Stimulated activated naive B cell treated with anti-CD40 and anti-IgM and Interleukin-4, amounts not matched to agents 10 μg/mL and 1 μg/mL and 100 μg/mL, for 72 hours (primary cell): ENCODE measurements around the gene USF2.

Experiments used
- ATAC-seq, 2 donors: fragments of 150-1000 bp; cut with Tn5 transposase; replicated peaks; 2 replicates each; pipeline ENCODE4 v1.10.0; 2021; ENCODE audit warnings: moderate library complexity in 1 of 2
- DNase-seq: peaks from one replicate; pipeline ENCODE4 v3.0.0; 2021
- H3K27ac Mint-ChIP-seq: one replicate; pipeline ENCODE4 v1.8.0; 2022; ENCODE audit warnings: mild to moderate bottlenecking, mixed read lengths
- H3K27me3 Mint-ChIP-seq, 2 donors: one replicate each; pipeline ENCODE4 v1.8.0; 2022; ENCODE audit warnings: mixed read lengths in 2 of 2
- H3K36me3 Mint-ChIP-seq, 2 donors: one replicate each; pipeline ENCODE4 v1.8.0; 2022; ENCODE audit warnings: mixed read lengths in 2 of 2, mild to moderate bottlenecking in 1 of 2
- H3K4me1 Mint-ChIP-seq, 2 donors: one replicate each; pipeline ENCODE4 v1.8.0; 2022; ENCODE audit warnings: mixed read lengths in 2 of 2, mild to moderate bottlenecking in 1 of 2
- H3K4me3 Mint-ChIP-seq, 2 donors: one replicate each; pipeline ENCODE4 v1.8.0; 2022; ENCODE audit warnings: mild to moderate bottlenecking in 2 of 2, mixed read lengths in 2 of 2, moderate library complexity in 1 of 2
- H3K9me3 Mint-ChIP-seq, 2 donors: one replicate each; pipeline ENCODE4 v1.8.0; 2022; ENCODE audit warnings: mixed read lengths in 2 of 2, mild to moderate bottlenecking in 1 of 2

The USF2 gene

DNA sequence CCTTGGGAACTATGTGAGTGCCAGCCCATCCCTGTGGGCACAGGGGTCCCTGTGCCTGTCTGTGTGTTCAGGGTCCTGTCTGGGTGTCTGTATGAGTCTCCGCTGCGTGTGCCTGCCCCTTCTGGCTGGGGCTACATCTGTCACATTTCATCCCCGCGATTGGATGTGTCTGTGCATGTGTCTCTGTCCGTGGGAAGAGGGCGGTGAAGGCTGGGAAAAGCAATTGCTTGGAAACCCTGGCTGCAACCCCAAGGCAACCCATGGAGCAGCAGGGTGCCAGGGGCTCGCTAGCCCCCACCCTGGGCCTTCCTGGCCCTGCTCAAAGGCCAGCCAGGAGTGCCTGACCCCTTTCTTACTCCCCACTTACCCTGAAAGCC, 24.6 kb downstream of the USF2 start:
- ATAC-seq: no peak
- H3K9me3 Mint-ChIP-seq: no peaks in the 10 kb centered on the region
- no peak for DNase-seq
- peaks cover 23 to 30% of the 10 kb centered on the region in 2 donors for H3K4me1 Mint-ChIP-seq
- H3K4me3 Mint-ChIP-seq: no peak overlapping the region
- no peaks in the 10 kb centered on the region for H3K36me3 Mint-ChIP-seq
- H3K27me3 Mint-ChIP-seq: no peaks in the 10 kb centered on the region
- no peak overlapping the region for H3K27ac Mint-ChIP-seq

DNA sequence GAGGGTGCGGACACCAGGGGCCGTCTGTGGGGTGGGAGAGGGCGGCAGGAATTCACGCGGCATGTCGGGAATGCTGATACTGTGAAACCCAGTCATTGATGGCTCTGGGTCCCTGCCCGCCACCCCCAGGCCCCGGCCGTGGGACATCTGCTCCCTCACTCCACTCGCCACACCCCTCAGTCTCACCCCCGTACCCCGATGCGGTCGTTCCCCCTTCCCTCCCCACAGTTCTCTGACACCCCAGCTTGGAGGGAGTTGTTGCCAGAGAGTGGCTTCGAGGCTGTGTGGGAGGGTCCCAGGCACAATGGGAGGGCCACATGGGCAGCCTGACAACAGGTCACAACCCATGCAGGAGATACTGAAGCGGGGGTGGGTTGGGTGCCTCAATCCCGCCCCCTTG, 25.0 kb downstream of the USF2 start:
- Mint-ChIP-seq H3K27ac (no peak overlapping the region), H3K4me3 (no peak overlapping the region), H3K27me3 (no peaks in the 10 kb centered on the region), H3K4me1 (peaks cover 23 to 30% of the 10 kb centered on the region in 2 donors), H3K9me3 (no peaks in the 10 kb centered on the region), H3K36me3 (no peaks in the 10 kb centered on the region)
- DNase-seq (no peak), ATAC-seq (no peak)

- no peaks in the 10 kb centered on the region for H3K9me3 Mint-ChIP-seq
- no peak for DNase-seq
- no peak for ATAC-seq
- H3K27me3 Mint-ChIP-seq: no peaks in the 10 kb centered on the region
- no peak overlapping the region for H3K4me3 Mint-ChIP-seq
- no peaks in the 10 kb centered on the region for H3K36me3 Mint-ChIP-seq
- no peak overlapping the region for H3K27ac Mint-ChIP-seq
- H3K4me1 Mint-ChIP-seq: peaks cover 23 to 30% of the 10 kb centered on the region in 2 donors
Observed at GRCh38 chr19:35294328-35294727, 25.6 kb downstream of the USF2 start.

- no peak for ATAC-seq
- DNase-seq: no peak
- H3K9me3 Mint-ChIP-seq: no peaks in the 10 kb centered on the region
- H3K27ac Mint-ChIP-seq: no peak overlapping the region
- no peaks in the 10 kb centered on the region for H3K36me3 Mint-ChIP-seq
- no peaks in the 10 kb centered on the region for H3K27me3 Mint-ChIP-seq
- no peak overlapping the region for H3K4me3 Mint-ChIP-seq
- peaks cover 23 to 29% of the 10 kb centered on the region in 2 donors for H3K4me1 Mint-ChIP-seq
Observed at GRCh38 chr19:35294859-35295791, 26.4 kb downstream of the USF2 start.

- DNase-seq (peak; percentile 54), ATAC-seq (peak; percentile 86 to 89)
- Mint-ChIP-seq H3K4me1 (peaks cover 23% of the 10 kb centered on the region in 2 donors), H3K36me3 (no peaks in the 10 kb centered on the region), H3K27me3 (no peaks in the 10 kb centered on the region), H3K9me3 (no peaks in the 10 kb centered on the region), H3K27ac (no peak overlapping the region), H3K4me3 (no peak overlapping the region)
Observed at GRCh38 chr19:35295792-35296462, 27.2 kb downstream of the USF2 start.

GRCh38 chr19:35296644-35297514, 28.1 kb downstream of the USF2 start:
- no peaks in the 10 kb centered on the region for H3K36me3 Mint-ChIP-seq
- DNase-seq (no peak), ATAC-seq (peak; percentile 45 to 51)
- no peaks in the 10 kb centered on the region for H3K9me3 Mint-ChIP-seq
- no peak overlapping the region for H3K27ac Mint-ChIP-seq
- H3K4me3 Mint-ChIP-seq: no peak overlapping the region
- no peaks in the 10 kb centered on the region for H3K27me3 Mint-ChIP-seq
- H3K4me1 Mint-ChIP-seq: peaks cover 15 to 16% of the 10 kb centered on the region in 2 donors

GRCh38 chr19:35297515-35297848, 28.7 kb downstream of the USF2 start:
- H3K9me3 Mint-ChIP-seq: no peaks in the 10 kb centered on the region
- H3K4me1 Mint-ChIP-seq: peaks cover 10 to 13% of the 10 kb centered on the region in 2 donors

GRCh38 chr19:35297922-35298321, 29.2 kb downstream of the USF2 start:
- ATAC-seq: no peak
- no peak for DNase-seq
- no peaks in the 10 kb centered on the region for H3K9me3 Mint-ChIP-seq
- no peak overlapping the region for H3K4me3 Mint-ChIP-seq
- peaks cover 6 to 11% of the 10 kb centered on the region in 2 donors for H3K4me1 Mint-ChIP-seq
- no peak overlapping the region for H3K27ac Mint-ChIP-seq
- H3K27me3 Mint-ChIP-seq: no peaks in the 10 kb centered on the region
- H3K36me3 Mint-ChIP-seq: no peaks in the 10 kb centered on the region

More at GRCh38 chr19:35297515-35297848, 28.7 kb downstream of the USF2 start:
- Mint-ChIP-seq H3K36me3 (no peaks in the 10 kb centered on the region), H3K4me3 (no peak overlapping the region), H3K27ac (no peak overlapping the region), H3K27me3 (no peaks in the 10 kb centered on the region)
- ATAC-seq: no peak
- DNase-seq: no peak

DNA sequence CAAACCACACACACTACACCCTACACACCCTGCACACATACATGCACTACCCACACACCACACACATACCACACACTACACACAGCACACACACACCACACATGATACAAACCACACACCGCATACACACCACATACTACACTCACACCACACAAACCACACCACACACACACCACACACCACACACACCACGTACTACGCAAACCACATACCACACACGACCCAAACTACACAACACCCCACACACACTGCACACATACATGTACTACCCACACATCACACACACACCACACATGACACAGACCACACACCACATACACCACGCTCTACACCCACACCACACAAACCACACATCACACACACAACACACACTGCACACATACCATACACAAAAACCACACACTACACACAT, 29.8 kb downstream of the USF2 start:
- DNase-seq (no peak), ATAC-seq (no peak)
- Mint-ChIP-seq H3K4me3 (no peak overlapping the region), H3K4me1 (peaks cover 0 to 7% of the 10 kb centered on the region in 2 donors), H3K27me3 (no peaks in the 10 kb centered on the region), H3K9me3 (no peaks in the 10 kb centered on the region), H3K36me3 (no peaks in the 10 kb centered on the region), H3K27ac (no peak overlapping the region)

DNA sequence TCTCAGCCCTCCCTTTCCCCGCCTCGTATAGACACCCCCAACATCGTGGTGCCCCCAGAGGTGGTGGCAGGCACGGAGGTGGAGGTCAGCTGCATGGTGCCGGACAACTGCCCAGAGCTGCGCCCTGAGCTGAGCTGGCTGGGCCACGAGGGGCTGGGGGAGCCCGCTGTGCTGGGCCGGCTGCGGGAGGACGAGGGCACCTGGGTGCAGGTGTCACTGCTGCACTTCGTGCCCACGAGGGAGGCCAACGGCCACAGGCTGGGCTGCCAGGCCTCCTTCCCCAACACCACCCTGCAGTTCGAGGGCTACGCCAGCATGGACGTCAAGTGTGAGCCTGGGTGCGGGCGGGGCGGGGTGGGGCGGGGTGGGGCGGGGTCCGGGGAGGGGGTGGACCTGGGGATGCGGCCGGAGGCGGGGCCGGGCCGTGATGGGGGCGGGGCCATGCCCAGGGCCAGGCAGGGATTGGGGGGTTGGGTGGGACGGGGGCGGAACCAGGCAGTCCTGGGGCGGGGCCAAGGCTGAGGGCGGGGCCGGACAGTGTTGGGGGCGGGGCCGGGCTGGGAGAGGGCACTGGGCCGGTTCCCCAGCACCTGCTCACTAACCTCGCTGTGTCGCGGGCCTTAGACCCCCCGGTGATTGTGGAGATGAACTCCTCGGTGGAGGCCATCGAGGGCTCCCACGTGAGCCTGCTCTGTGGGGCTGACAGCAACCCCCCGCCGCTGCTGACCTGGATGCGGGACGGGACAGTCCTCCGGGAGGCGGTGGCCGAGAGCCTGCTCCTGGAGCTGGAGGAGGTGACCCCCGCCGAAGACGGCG, 31.0 kb downstream of the USF2 start:
- no peak overlapping the region for H3K27ac Mint-ChIP-seq
- DNase-seq: no peak
- no peaks in the 10 kb centered on the region for H3K9me3 Mint-ChIP-seq
- no peaks in the 10 kb centered on the region for H3K36me3 Mint-ChIP-seq
- H3K27me3 Mint-ChIP-seq: no peaks in the 10 kb centered on the region
- peaks cover 5 to 10% of the 10 kb centered on the region in 2 donors for H3K4me1 Mint-ChIP-seq
- ATAC-seq: no peak
- H3K4me3 Mint-ChIP-seq: no peak overlapping the region

- Mint-ChIP-seq H3K4me1 (peaks cover 8 to 12% of the 10 kb centered on the region in 2 donors), H3K4me3 (no peak overlapping the region), H3K36me3 (no peaks in the 10 kb centered on the region), H3K27ac (no peak overlapping the region), H3K27me3 (no peaks in the 10 kb centered on the region), H3K9me3 (no peaks in the 10 kb centered on the region)
- ATAC-seq (no peak), DNase-seq (no peak)
Observed at GRCh38 chr19:35300339-35300649, 31.5 kb downstream of the USF2 start.

DNA sequence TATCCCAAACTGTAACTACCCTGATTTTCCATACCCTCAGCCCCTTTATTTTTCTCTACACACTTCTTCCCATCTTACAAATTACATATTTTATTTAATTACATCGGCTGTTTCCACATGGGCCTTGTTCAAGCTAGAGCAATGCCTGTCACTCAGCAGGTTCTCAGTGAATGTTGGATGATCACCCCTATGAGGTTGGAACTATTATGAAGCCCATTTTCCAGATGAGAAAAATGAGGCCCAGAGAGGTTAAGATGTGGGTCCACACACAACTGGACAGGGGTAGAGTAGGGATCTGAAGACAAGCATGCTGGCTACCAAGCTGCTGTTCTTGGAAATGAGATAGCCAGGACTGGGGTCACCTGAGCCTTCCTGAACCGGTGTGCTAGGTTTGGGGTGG, 33.2 kb downstream of the USF2 start:
- no peaks in the 10 kb centered on the region for H3K36me3 Mint-ChIP-seq
- H3K27me3 Mint-ChIP-seq: no peaks in the 10 kb centered on the region
- no peaks in the 10 kb centered on the region for H3K9me3 Mint-ChIP-seq
- no peak overlapping the region for H3K27ac Mint-ChIP-seq
- ATAC-seq (no peak), DNase-seq (no peak)
- H3K4me3 Mint-ChIP-seq: no peak overlapping the region
- peaks cover 12 to 18% of the 10 kb centered on the region in 2 donors for H3K4me1 Mint-ChIP-seq

GRCh38 chr19:35302446-35302845, 33.7 kb downstream of the USF2 start:
- DNase-seq (no peak), ATAC-seq (no peak)
- H3K27me3 Mint-ChIP-seq: no peaks in the 10 kb centered on the region
- no peaks in the 10 kb centered on the region for H3K36me3 Mint-ChIP-seq
- H3K27ac Mint-ChIP-seq: peak overlapping the region; percentile 37
- no peak overlapping the region for H3K4me3 Mint-ChIP-seq
- H3K4me1 Mint-ChIP-seq: peaks cover 16 to 23% of the 10 kb centered on the region in 2 donors
- no peaks in the 10 kb centered on the region for H3K9me3 Mint-ChIP-seq
